Loucy (cell line): ENCODE measurements around the gene WDR5.

Experiments used
- H2AFZ ChIP-seq: fragments of 200-600 bp; sonication (generic); 2 replicates; pipeline ENCODE4 v1.6.0; 2016; ENCODE audit warnings: antibody characterized with exemption, mild to moderate bottlenecking, low read length, moderate library complexity
- H3F3A ChIP-seq: fragments of 200-600 bp; 2 replicates; pipeline ENCODE4 v1.6.0; 2016; ENCODE audit warnings: antibody characterized with exemption, low read depth, mild to moderate bottlenecking
- H3K27me3 ChIP-seq: fragments of 200-600 bp; sonication (generic); 2 replicates; pipeline ENCODE4 v1.6.1; 2014; ENCODE audit warnings: low read length, mild to moderate bottlenecking; ENCODE audit not compliant: insufficient read depth, poor library complexity, severe bottlenecking
- H3K36me3 ChIP-seq: fragments of 200-600 bp; sonication (generic); 2 replicates; pipeline ENCODE4 v1.6.1; 2016; ENCODE audit warnings: low read length; ENCODE audit not compliant: insufficient read depth
- H3K4me1 ChIP-seq: fragments of 200-600 bp; sonication (generic); 2 replicates; pipeline ENCODE4 v1.5.1; 2014; ENCODE audit warnings: low read length, mild to moderate bottlenecking; ENCODE audit not compliant: insufficient read depth, poor library complexity, severe bottlenecking
- H3K4me2 ChIP-seq: fragments of 200-600 bp; sonication (generic); 2 replicates; pipeline ENCODE4 v1.6.0; 2014; ENCODE audit warnings: antibody characterized with exemption, low read length, low read depth, mild to moderate bottlenecking; ENCODE audit not compliant: poor library complexity, severe bottlenecking
- H3K4me3 ChIP-seq: fragments of 200-600 bp; sonication (generic); 2 replicates; pipeline ENCODE4 v1.5.1; 2014; ENCODE audit warnings: low read length, mild to moderate bottlenecking, mixed read lengths; ENCODE audit not compliant: poor library complexity, severe bottlenecking
- H3K79me2 ChIP-seq: fragments of 200-600 bp; sonication (generic); 2 replicates; pipeline ENCODE4 v1.6.1; 2014; ENCODE audit warnings: low read length; ENCODE audit not compliant: insufficient read depth
- H3K9ac ChIP-seq: fragments of 200-600 bp; sonication (generic); 2 replicates; pipeline ENCODE4 v1.6.0; 2014; ENCODE audit warnings: mild to moderate bottlenecking, low read depth, low read length, moderate library complexity; ENCODE audit not compliant: poor library complexity, severe bottlenecking
- H3K9me2 ChIP-seq: fragments of 200-600 bp; sonication (generic); replicated peaks from 2 replicates; pipeline ENCODE4 v1.6.1; 2016; ENCODE audit warnings: low read depth, low read length, mixed read lengths
- H3K9me3 ChIP-seq: fragments of 200-600 bp; sonication (generic); 2 replicates; pipeline ENCODE4 v1.6.1; 2014; ENCODE audit warnings: mild to moderate bottlenecking, antibody characterized with exemption, low read length, low read depth; ENCODE audit not compliant: insufficient read depth
- H4K20me1 ChIP-seq: fragments of 200-600 bp; sonication (generic); 2 replicates; pipeline ENCODE4 v1.6.0; 2014; ENCODE audit warnings: antibody characterized with exemption, low read length, mild to moderate bottlenecking; ENCODE audit not compliant: insufficient read depth, poor library complexity, severe bottlenecking
- EZH2phosphoT487 ChIP-seq: fragments of 200-600 bp; IDR thresholded peaks from 2 replicates; pipeline ENCODE4 v1.6.1; 2018; ENCODE audit warnings: antibody characterized with exemption, mild to moderate bottlenecking, moderate library complexity, borderline replicate concordance
- TF ChIP-seq, protein P1 (sequence below): fragments of 200-600 bp; sonication (generic); conservative IDR thresholded peaks from 2 replicates; pipeline ENCODE4 v1.5.1; 2014; ENCODE audit warnings: mild to moderate bottlenecking, antibody characterized with exemption, low read length

The WDR5 gene

DNA sequence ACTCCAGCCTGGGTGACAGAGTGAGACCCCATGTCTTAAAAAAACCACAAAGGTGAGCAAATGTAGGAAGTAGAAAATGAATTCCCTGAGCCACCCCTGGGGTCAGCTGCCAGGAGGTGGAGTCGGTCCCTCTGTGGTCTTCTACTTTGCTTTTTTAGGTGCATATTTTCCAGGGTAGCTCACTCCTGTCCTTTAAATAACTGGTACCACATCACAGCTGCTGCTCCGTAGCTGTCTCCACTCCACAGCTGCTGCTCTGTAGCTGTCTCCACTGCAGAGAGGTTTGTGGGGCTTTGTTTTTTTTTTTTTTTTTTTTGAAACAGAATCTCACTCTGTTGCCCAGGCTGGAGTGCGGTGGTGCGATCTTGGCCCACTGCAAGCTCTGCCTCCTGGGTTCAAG lies 8.9 kb downstream of the WDR5 start:
- no peaks in the 10 kb centered on the region for H3K27me3 ChIP-seq
- H3K4me3 ChIP-seq = no peak overlapping the region
- H4K20me1 ChIP-seq = peaks cover 4% of the 10 kb centered on the region
- H3K9me2 ChIP-seq = no peaks in the 10 kb centered on the region
- no peak overlapping the region for H3K9ac ChIP-seq
- no peak overlapping the region for H3K4me2 ChIP-seq
- H3F3A ChIP-seq = no peaks in the 10 kb centered on the region
- H3K4me1 ChIP-seq = no peaks in the 10 kb centered on the region
- TF ChIP-seq, protein P1, sequence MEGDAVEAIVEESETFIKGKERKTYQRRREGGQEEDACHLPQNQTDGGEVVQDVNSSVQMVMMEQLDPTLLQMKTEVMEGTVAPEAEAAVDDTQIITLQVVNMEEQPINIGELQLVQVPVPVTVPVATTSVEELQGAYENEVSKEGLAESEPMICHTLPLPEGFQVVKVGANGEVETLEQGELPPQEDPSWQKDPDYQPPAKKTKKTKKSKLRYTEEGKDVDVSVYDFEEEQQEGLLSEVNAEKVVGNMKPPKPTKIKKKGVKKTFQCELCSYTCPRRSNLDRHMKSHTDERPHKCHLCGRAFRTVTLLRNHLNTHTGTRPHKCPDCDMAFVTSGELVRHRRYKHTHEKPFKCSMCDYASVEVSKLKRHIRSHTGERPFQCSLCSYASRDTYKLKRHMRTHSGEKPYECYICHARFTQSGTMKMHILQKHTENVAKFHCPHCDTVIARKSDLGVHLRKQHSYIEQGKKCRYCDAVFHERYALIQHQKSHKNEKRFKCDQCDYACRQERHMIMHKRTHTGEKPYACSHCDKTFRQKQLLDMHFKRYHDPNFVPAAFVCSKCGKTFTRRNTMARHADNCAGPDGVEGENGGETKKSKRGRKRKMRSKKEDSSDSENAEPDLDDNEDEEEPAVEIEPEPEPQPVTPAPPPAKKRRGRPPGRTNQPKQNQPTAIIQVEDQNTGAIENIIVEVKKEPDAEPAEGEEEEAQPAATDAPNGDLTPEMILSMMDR = no peak
- TF ChIP-seq EZH2phosphoT487 = no peak
- no peaks in the 10 kb centered on the region for H3K9me3 ChIP-seq
- no peak overlapping the region for H2AFZ ChIP-seq
- peaks cover 21% of the 10 kb centered on the region for H3K79me2 ChIP-seq
- peaks cover 81% of the 10 kb centered on the region; the same call in 1 of the 2 replicates for H3K36me3 ChIP-seq

DNA sequence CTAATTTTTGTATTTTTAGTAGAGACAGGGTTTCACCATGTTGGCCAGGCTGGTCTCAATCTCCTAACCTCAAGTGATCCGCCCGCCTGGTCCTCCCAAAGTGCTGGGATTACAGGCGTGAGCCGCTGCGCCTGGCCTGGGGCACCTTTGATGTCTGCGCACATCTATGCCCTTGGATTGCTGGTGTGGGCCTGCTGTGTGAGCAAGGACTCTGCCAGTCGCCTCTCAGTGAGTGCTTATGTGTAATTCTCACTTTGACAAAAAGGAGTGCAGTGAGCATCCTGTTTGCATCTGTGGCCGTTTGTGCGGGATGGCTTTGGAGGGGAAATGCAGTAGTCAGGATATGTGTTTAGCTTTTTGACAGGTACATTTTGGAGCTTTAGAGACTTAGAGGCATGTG lies 9.4 kb downstream of the WDR5 start:
- no peaks in the 10 kb centered on the region for H3K4me1 ChIP-seq

DNA sequence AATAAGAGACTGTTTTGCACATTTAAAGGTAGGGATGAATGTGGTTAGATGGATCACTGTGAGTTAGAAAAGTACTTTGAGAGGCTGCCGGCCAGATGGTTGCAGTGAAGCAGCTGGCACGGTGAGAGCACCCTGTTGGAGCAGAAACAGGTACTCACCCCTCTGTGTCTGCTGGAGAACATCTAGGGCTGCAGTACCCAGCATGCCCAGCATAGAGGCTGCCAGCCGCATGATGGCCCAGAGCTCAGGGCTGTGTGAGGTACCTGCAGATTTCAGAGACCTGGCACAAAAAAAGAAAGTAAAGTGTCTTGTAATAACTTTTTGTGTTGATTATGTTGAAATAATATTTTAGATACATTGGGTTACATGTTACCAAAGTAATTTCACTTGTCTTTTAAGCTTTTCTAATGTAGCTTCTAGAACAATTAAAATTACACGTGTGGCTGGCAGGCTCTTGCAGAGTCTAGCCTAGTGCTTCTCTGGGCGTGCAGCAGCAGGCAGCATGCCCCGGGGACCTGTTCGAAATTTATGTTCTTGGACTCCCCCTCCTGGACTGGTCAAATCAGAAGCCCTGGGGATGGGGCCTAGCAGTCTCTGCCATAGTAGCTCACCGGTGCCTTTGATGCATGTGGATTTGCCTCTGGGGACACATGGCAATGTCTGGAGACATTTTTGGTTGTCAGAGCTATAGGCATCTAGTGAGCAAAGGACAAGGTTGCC lies 11.1 kb downstream of the WDR5 start:
- Histone ChIP-seq H3K79me2 (peaks cover 7% of the 10 kb centered on the region; the same call in 1 of the 2 replicates), H3K9me3 (no peaks in the 10 kb centered on the region), H3K4me1 (no peaks in the 10 kb centered on the region), H2AFZ (no peak overlapping the region), H3K9me2 (no peaks in the 10 kb centered on the region), H4K20me1 (peaks cover 4% of the 10 kb centered on the region), H3K4me3 (no peak overlapping the region), H3K27me3 (no peaks in the 10 kb centered on the region), H3F3A (no peaks in the 10 kb centered on the region), H3K36me3 (peaks cover 84% of the 10 kb centered on the region), H3K4me2 (no peak overlapping the region), H3K9ac (no peak overlapping the region)
- TF ChIP-seq EZH2phosphoT487 = no peak
- TF ChIP-seq, protein P1 = no peak

More for the DNA sequence above, 9.4 kb downstream of the WDR5 start:
- no peak overlapping the region for H3K4me2 ChIP-seq
- H3K36me3 ChIP-seq = peaks cover 81% of the 10 kb centered on the region
- H3K9me3 ChIP-seq = no peaks in the 10 kb centered on the region
- H4K20me1 ChIP-seq = peaks cover 4% of the 10 kb centered on the region
- no peaks in the 10 kb centered on the region for H3F3A ChIP-seq
- H2AFZ ChIP-seq = no peak overlapping the region
- no peak overlapping the region for H3K9ac ChIP-seq
- H3K4me3 ChIP-seq = no peak overlapping the region
- H3K27me3 ChIP-seq = no peaks in the 10 kb centered on the region
- no peaks in the 10 kb centered on the region for H3K9me2 ChIP-seq
- TF ChIP-seq EZH2phosphoT487 = no peak
- TF ChIP-seq, protein P1 = no peak
- H3K79me2 ChIP-seq = peaks cover 16% of the 10 kb centered on the region; the same call in 1 of the 2 replicates
